Neutrophil (primary cell): ENCODE data around the gene TMC1.
"Not testable (repeated sequence)": the region's sequence is repeated elsewhere in the genome, so short reads cannot be mapped to it uniquely, and the experiment has no call there.

Experiments
- H3K27ac ChIP-seq: fragments of 200-600 bp; sonication (generic); 2 replicates; pipeline ENCODE4 v1.5.1; 2016; ENCODE audit warnings: mild to moderate bottlenecking, moderate library complexity
- H3K27me3 ChIP-seq: fragments of 200-600 bp; sonication (generic); 2 replicates; pipeline ENCODE4 v1.6.0; 2016; ENCODE audit warnings: mild to moderate bottlenecking
- H3K36me3 ChIP-seq: fragments of 200-600 bp; sonication (generic); 2 replicates; pipeline ENCODE4 v1.5.1; 2017
- H3K4me1 ChIP-seq, 2 experiments: fragments of 200-600 bp in 1 of 2; sonication (generic) in 1 of 2; 1 replicate in 1 of 2; 2 replicates in 1 of 2; pipeline versions ENCODE4 v1.5.1 to v1.6.1; 2013 to 2016; ENCODE audit warnings: low read depth in 1 of 2, low read length in 1 of 2, mild to moderate bottlenecking in 1 of 2, moderate library complexity in 1 of 2; ENCODE audit not compliant: control insufficient read depth in 1 of 2, insufficient read depth in 1 of 2
- H3K4me3 ChIP-seq, 2 experiments: fragments of 200-600 bp in 1 of 2; sonication (generic) in 1 of 2; 1 replicate in 1 of 2; 2 replicates in 1 of 2; pipeline ENCODE4 v1.5.1; 2013 to 2016; ENCODE audit warnings: low read depth in 1 of 2, low read length in 1 of 2, mild to moderate bottlenecking in 1 of 2, moderate library complexity in 1 of 2
- H3K9me3 ChIP-seq: fragments of 200-600 bp; sonication (generic); 2 replicates; pipeline ENCODE4 v1.5.1; 2016
- CTCF ChIP-seq: fragments of 200-600 bp; sonication (generic); IDR thresholded peaks from 2 replicates; pipeline ENCODE4 v1.5.1; 2016; ENCODE audit warnings: antibody characterized with exemption

TMC1 gene

GRCh38 chr9:72843520-72844439 lies 322.4 kb downstream of the TMC1 start:
- no peak overlapping the region for H3K4me3 ChIP-seq
- no peak overlapping the region for H3K27ac ChIP-seq
- no peak for TF ChIP-seq CTCF
- no peaks in the 10 kb centered on the region for H3K9me3 ChIP-seq
- no peaks in the 10 kb centered on the region for H3K27me3 ChIP-seq
- H3K4me1 ChIP-seq, result no peaks in the 10 kb centered on the region
- no peaks in the 10 kb centered on the region for H3K36me3 ChIP-seq

- no peak overlapping the region for H3K4me3 ChIP-seq
- no peaks in the 10 kb centered on the region for H3K9me3 ChIP-seq
- no peak for TF ChIP-seq CTCF
- no peaks in the 10 kb centered on the region for H3K27me3 ChIP-seq
- H3K27ac ChIP-seq, result no peak overlapping the region
- no peaks in the 10 kb centered on the region for H3K36me3 ChIP-seq
- H3K4me1 ChIP-seq, result no peaks in the 10 kb centered on the region
Measured at GRCh38 chr9:72844440-72844768, 323.0 kb downstream of the TMC1 start.

GRCh38 chr9:72845052-72845451 lies 323.6 kb downstream of the TMC1 start:
- H3K36me3 ChIP-seq, H3K4me3 ChIP-seq, H3K27ac ChIP-seq, H3K4me1 ChIP-seq, H3K27me3 ChIP-seq, H3K9me3 ChIP-seq: not testable (repeated sequence)

DNA sequence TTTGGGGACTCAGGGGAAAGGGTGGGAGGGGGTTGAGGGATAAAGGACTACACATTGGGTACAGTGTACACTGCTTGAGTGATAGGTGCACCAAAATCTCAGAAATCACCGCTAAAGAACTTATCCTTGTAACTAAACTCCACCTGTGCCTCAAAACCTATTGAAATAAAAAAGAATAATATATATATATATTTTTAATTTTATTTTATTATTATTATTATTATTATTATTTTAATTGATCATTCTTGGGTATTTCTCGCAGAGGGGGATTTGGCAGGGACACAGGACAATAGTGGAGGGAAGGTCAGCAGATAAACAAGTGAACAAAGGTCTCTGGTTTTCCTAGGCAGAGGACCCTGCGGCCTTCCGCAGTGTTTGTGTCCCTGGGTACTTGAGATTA lies 328.8 kb downstream of the TMC1 start:
- not testable (repeated sequence) for H3K27ac ChIP-seq, H3K27me3 ChIP-seq, H3K9me3 ChIP-seq, H3K4me1 ChIP-seq, H3K36me3 ChIP-seq, H3K4me3 ChIP-seq

GRCh38 chr9:72855321-72855720 lies 333.9 kb downstream of the TMC1 start:
- H3K27me3 ChIP-seq, result no peaks in the 10 kb centered on the region
- TF ChIP-seq CTCF, result no peak
- H3K4me1 ChIP-seq, result peaks cover 0 to 3% of the 10 kb centered on the region in 2 experiments
- no peak overlapping the region for H3K4me3 ChIP-seq
- no peak overlapping the region for H3K27ac ChIP-seq
- no peaks in the 10 kb centered on the region for H3K36me3 ChIP-seq
- no peaks in the 10 kb centered on the region for H3K9me3 ChIP-seq

DNA sequence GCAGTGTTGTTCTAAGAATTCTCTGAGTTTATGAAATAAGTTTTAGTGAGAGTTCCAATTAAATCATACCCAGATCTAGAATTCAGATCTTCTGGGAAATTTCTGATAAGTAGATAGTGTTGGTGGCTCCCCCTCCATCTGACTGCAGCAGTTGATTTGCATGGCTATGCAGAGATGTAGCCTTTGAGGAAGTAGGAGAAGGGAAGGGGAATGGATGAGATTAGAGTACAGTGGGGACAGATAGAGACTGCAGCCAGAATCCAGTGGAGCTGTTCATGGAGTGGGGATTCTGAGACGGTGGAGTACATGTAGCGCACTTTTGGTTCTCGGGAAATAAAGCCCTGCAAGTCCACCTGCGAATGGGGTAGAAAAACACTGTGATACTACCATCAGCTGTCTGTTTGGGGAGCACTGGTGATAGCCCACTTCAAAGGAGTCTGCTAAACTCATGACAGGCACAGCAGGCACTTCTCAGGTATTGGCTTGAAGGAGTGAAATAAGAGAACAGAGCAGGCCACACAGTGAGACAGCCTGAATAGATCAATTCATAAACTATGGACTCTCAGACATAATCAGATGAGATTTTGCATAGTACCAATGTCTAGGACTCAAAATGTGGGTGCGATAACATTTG lies 334.6 kb downstream of the TMC1 start:
- Histone ChIP-seq H3K36me3 (no peaks in the 10 kb centered on the region), H3K9me3 (no peaks in the 10 kb centered on the region), H3K4me3 (no peak overlapping the region), H3K27me3 (no peaks in the 10 kb centered on the region), H3K4me1 (peaks cover 0 to 3% of the 10 kb centered on the region in 2 experiments), H3K27ac (no peak overlapping the region)
- TF ChIP-seq CTCF, result no peak
